Skin of body (tissue), 2 donors: ENCODE measurements around the gene OPRD1. TPM values are rescaled to one million over a fixed set of nuclear protein-coding genes. Genes with fewer than 3 reads are reported as not detected.
"Not testable (repeated sequence)": the region's sequence is repeated elsewhere in the genome, so short reads cannot be mapped to it uniquely, and the experiment has no call there.

Experiments used
- DNase-seq: peaks from one replicate; lab custom pipeline; 2025; lab: John Stamatoyannopoulos, UW
- total RNA-seq: library from RNA; depleted of rRNA; stranded (reverse); fragments of >200 nt; gene quantifications from one replicate; pipeline ENCODE4 v1.2.3, GENCODE V29; 2014

The OPRD1 gene
- total RNA-seq, 1 donor from 2014 or later = 0.20 TPM

DNA sequence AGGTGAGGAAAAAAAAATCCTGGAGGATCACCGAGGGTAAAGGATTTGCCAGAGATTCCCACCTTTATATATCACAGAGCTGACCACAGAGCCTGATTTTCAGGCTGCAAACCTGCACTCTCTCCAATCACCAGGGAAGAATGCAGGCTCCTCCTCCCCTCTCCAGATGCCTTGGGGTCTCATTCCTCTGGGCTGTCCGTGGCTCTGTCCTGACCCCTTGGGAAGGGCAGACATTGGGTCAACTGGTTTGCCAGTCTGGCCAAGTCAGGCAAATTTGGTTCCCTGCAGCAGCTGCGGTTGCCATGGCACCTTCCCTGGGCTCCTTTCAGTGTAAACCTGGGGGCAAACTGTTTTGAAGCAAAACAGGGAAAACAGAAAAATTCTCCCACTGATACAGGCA, 11.6 kb upstream of the OPRD1 start:
- DNase-seq = no peak

GRCh38 chr1:28801461-28801860, 10.5 kb upstream of the OPRD1 start:
- DNase-seq = no peak

DNA sequence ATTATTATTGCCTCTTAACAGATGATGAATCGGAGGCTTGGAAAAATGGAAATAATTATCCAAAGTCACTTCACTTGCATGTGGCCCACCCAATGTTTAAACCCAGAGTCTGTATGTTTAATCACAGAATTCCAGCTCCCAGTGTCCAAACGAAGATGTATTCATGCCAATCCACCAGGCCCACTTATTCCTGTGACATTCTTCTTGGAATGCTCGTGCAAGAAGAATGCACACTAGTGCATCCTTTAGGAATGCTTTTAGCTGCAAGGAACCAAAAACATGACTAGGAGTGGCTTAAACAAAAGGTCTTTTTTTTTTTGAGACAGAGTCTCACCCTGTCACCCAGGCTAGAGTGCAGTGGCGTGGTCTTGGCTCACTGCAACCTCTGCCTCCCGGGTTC, 8.9 kb upstream of the OPRD1 start:
- no peak for DNase-seq

GRCh38 chr1:28803662-28804061, 8.3 kb upstream of the OPRD1 start:
- DNase-seq = no peak

- DNase-seq = no peak
These were observed 7.9 kb upstream of the OPRD1 start for GRCh38 chr1:28804071-28804470.

DNA sequence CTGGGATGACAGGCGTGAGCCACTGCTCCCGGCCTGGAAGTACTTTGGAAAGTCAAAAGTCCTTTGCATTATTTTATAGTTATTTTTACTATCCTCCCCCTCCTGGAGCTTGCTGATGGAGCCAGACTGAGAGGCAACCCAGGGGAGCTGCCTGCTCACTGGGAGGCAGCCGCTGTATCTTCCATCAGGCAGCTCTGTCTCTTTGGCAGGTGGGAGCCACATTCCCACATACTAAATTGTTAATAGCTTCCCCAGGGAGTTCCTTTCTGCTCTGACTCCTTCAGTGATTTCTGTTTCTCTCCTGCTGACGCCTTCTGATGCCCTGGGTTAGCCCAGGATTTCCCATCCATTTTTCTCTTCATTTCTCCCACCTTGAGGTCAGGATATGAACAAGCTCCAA, 4.9 kb upstream of the OPRD1 start:
- no peak for DNase-seq

GRCh38 chr1:28807986-28808385, 4.0 kb upstream of the OPRD1 start:
- no peak for DNase-seq

- DNase-seq = no peak
These were observed 603 bp upstream of the OPRD1 start for GRCh38 chr1:28811369-28811765.

GRCh38 chr1:28812669-28813468, 899 bp downstream of the OPRD1 start:
- no peak for DNase-seq

GRCh38 chr1:28813931-28814465, 2.0 kb downstream of the OPRD1 start:
- no peak for DNase-seq

DNA sequence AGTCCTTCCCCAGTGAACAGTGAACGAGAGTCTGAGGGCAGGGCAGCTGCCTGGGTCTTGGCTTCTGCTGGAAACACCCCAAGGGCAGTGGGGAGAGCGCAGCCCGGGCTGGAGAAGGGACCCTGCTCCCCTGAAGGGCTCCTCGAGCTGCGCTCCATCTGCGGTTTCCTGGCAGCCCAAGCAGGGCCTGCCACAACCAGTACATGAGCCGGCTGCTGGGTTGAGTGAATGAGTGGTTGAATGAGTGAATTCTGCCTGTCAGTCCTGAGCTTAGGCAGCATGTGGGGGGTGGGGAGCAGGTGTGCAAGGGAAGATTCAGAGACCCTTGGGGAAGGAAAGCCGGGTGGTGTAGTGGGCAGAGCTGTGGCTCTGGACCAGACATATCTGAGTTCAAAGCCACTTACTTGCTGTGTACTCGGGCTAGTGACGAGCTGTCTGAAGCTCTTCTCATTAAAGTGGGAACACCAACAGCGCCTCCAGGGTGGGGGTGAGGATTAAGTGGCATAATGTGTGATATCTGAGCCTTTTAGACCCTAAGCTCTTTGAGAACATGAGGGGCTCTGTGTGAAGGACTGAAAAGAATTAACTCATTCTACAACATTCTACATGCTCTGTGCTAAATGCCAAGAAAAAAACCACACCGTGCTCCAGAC, 3.7 kb downstream of the OPRD1 start:
- DNase-seq = no peak

- no peak for DNase-seq
These were observed 5.2 kb downstream of the OPRD1 start for GRCh38 chr1:28817133-28817532.

- no peak for DNase-seq
These were observed 7.0 kb downstream of the OPRD1 start for GRCh38 chr1:28819020-28819419.

- no peak for DNase-seq
These were observed 10.8 kb downstream of the OPRD1 start for GRCh38 chr1:28822799-28823198.

GRCh38 chr1:28824061-28824460, 12.1 kb downstream of the OPRD1 start:
- DNase-seq = not testable (repeated sequence)

GRCh38 chr1:28828227-28828858, 16.4 kb downstream of the OPRD1 start:
- DNase-seq = not testable (repeated sequence)

- DNase-seq = no peak
These were observed 18.8 kb downstream of the OPRD1 start for GRCh38 chr1:28830814-28831213.

- no peak for DNase-seq
These were observed 21.0 kb downstream of the OPRD1 start for GRCh38 chr1:28832966-28833365.

DNA sequence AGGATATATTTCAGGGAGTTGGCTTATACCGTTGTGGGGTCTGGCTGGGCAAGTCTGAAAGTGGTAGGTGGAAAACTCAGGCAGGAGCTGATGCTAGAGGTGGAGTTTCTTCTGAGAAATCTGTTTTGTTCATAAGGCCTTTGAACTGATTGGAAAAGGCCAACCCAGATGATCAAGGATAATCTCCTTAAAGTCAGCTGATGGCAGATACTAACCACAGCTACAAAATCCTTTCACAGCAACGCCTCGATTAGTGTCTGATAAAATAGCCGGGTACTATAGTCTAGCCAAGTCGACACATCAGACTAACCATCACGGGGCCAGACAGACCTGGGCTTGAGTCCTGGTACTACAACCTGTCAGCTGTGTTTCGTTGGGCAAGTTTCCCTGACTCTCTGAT, 21.4 kb downstream of the OPRD1 start:
- DNase-seq = no peak

DNA sequence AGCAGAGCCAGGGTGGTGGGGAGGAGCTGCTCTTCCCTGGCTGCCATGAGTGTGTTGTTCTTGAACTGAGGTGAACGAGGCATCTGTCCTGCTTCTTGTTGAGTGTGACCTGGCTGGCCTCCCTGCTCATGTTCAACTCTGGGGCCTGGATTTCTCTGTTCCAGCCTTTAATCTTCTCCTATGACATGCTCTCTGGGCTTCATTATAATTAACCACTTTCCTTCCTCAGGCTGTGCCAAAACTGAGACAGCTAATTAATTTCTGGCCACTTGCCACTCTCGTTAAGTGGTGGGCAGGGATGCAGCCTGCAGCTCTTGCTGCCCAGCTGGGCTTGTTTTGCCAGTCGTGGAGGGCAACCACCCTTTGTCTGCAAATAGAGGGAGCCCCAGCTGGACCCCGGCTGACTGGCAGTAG, 23.3 kb downstream of the OPRD1 start:
- DNase-seq = peak; percentile 22

- no peak for DNase-seq
These were observed 24.5 kb downstream of the OPRD1 start for GRCh38 chr1:28836421-28836956.

GRCh38 chr1:28840928-28841544, 29.1 kb downstream of the OPRD1 start:
- DNase-seq = no peak
